ENCODE data around the gene DNAL4.
A peak's percentile ranks its signal among the peaks of the same experiment; 100 is the strongest.

DNA sequence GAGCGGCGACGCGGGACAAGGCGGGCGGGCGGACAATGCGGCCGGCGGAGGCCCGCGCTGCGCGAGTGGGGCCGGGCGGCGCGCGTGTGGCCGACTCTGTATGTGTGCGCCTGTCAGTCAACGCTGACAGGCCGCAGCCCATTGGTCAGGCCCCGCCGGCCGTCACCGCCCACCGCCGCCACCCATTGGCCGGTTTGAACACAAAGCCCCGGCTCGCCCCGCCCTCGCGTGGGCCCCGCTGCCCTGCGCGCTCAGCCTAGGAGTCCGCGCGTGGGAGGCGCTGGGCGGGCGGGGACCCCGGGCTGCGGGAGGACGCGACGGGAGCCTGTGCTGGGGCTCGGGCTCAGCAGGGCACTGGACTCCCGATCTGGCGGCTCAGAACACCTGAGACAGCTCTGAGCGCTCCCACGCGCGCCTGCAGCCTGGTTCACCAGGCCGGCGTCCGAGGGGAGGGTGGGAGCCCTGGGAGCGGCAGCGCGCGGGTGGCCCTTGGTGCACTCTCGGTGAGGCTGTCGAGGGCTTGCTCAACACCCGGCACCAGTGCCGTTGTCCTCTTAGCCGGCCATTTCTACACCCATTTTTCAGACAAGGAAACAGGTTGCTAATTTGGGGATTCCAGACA is 37.9 kb downstream of the DNAL4 start, which contains the start of gene SUN2:
- TF ChIP-seq POLR2A (IDR thresholded peaks at IDR 0.05; ENCODE audit: low read length): peak; percentile 78
- TF ChIP-seq GATA1 (IDR thresholded peaks at IDR 0.05; ENCODE audit: low read depth, low read length): no peak
